Epithelial cell of esophagus (primary cell): Measurements from ENCODE around the gene EIF4G3.

ENCODE experiments used
- DNase-seq: peaks from one replicate; pipeline ENCODE4 v3.0.0; 2010; ENCODE audit warnings: low read depth
- H3K4me3 ChIP-seq: 2 replicates; pipeline ENCODE4 v1.5.1; 2011; ENCODE audit warnings: mild to moderate bottlenecking, low read length, control low read depth
- CTCF ChIP-seq: IDR thresholded peaks from 2 replicates; pipeline ENCODE4 v1.5.1; 2011; ENCODE audit warnings: low read depth, mild to moderate bottlenecking, low read length, control low read depth, inconsistent platforms; ENCODE audit not compliant: insufficient read depth; ENCODE audit errors: missing control alignments

EIF4G3 gene

GRCh38 chr1:21176586-21177555, at the start of gene EIF4G3:
TSS of gene EIF4G3 (minus strand) at chr1:21176897. CDS start at chr1:21002742, 174,155 bp downstream.
- DNase-seq, result peak; percentile 95
- TF ChIP-seq CTCF, result no peak
- peak within 1 kb of the TSS; percentile 78 for H3K4me3 ChIP-seq

- no peak for TF ChIP-seq CTCF
- no peak for DNase-seq
- no peak overlapping the region for H3K4me3 ChIP-seq
Measured at GRCh38 chr1:21225065-21225464, 48.4 kb upstream of the EIF4G3 start.

GRCh38 chr1:21220815-21221214, 44.1 kb upstream of the EIF4G3 start:
- DNase-seq, result no peak
- TF ChIP-seq CTCF, result no peak
- H3K4me3 ChIP-seq, result no peak overlapping the region

- H3K4me3 ChIP-seq, result no peak overlapping the region
- DNase-seq, result no peak
- no peak for TF ChIP-seq CTCF
Measured at GRCh38 chr1:21219674-21220073, 43.0 kb upstream of the EIF4G3 start.

- peak; percentile 34 for TF ChIP-seq CTCF
- DNase-seq, result peak; percentile 30
- no peak overlapping the region for H3K4me3 ChIP-seq
Measured at GRCh38 chr1:21217812-21218596, 41.3 kb upstream of the EIF4G3 start.

GRCh38 chr1:21216835-21217811, 40.4 kb upstream of the EIF4G3 start:
- TF ChIP-seq CTCF, result peak; percentile 71
- peak; percentile 63 for DNase-seq
- H3K4me3 ChIP-seq, result no peak overlapping the region
